ENCODE results near the gene PCDH1.

Gene PCDH1

GRCh38 chr5:141839015-141839513 lies 39.1 kb downstream of the PCDH1 start:
- no peak for DNase-seq (ENCODE audit: insufficient read length, low spot score)
- no peak for TF ChIP-seq CTCF (IDR thresholded peaks at IDR 0.05; ENCODE audit: insufficient read depth, missing control alignments)
- no peak for FAIRE-seq

- no peak for FAIRE-seq
- DNase-seq (ENCODE audit: insufficient read length, low spot score), result no peak
- no peak for TF ChIP-seq CTCF (IDR thresholded peaks at IDR 0.05; ENCODE audit: insufficient read depth, missing control alignments)
Measured at GRCh38 chr5:141838326-141839014, 39.7 kb downstream of the PCDH1 start.

GRCh38 chr5:141835928-141836670 lies 42.1 kb downstream of the PCDH1 start:
- no peak for FAIRE-seq
- DNase-seq (ENCODE audit: insufficient read length, low spot score), result no peak
- TF ChIP-seq CTCF (IDR thresholded peaks at IDR 0.05; ENCODE audit: insufficient read depth, missing control alignments), result no peak

- no peak for FAIRE-seq
- DNase-seq (ENCODE audit: insufficient read length, low spot score), result no peak
- no peak for TF ChIP-seq CTCF (IDR thresholded peaks at IDR 0.05; ENCODE audit: insufficient read depth, missing control alignments)
Measured at GRCh38 chr5:141834331-141834730, 43.9 kb downstream of the PCDH1 start.

GRCh38 chr5:141832131-141832530 lies 46.1 kb downstream of the PCDH1 start:
- FAIRE-seq, result no peak
- DNase-seq (ENCODE audit: insufficient read length, low spot score), result no peak
- no peak for TF ChIP-seq CTCF (IDR thresholded peaks at IDR 0.05; ENCODE audit: insufficient read depth, missing control alignments)

GRCh38 chr5:141828162-141828561 lies 50.0 kb downstream of the PCDH1 start:
- DNase-seq (ENCODE audit: insufficient read length, low spot score), result no peak
- FAIRE-seq, result no peak
- no peak for TF ChIP-seq CTCF (IDR thresholded peaks at IDR 0.05; ENCODE audit: insufficient read depth, missing control alignments)

- no peak for DNase-seq (ENCODE audit: insufficient read length, low spot score)
- no peak for FAIRE-seq
- no peak for TF ChIP-seq CTCF (IDR thresholded peaks at IDR 0.05; ENCODE audit: insufficient read depth, missing control alignments)
Measured at GRCh38 chr5:141826674-141827073, 51.5 kb downstream of the PCDH1 start.
